H9 (cell line): Measurements from ENCODE around the gene GARNL3. TPM values are rescaled to one million over a fixed set of nuclear protein-coding genes. Genes with fewer than 3 reads are reported as not detected.

Source experiments
- DNase-seq: peaks from one replicate; pipeline ENCODE4 v3.0.0-alpha.2; 2017
- H2AFZ ChIP-seq: one replicate; pipeline ENCODE4 v1.6.1; 2013; ENCODE audit warnings: mild to moderate bottlenecking, low read length, control low read depth, moderate library complexity
- H2AK5ac ChIP-seq: 2 replicates; pipeline ENCODE4 v1.6.1; 2013; ENCODE audit warnings: low read length, control low read depth, mixed read lengths; ENCODE audit not compliant: insufficient read length
- H2BK120ac ChIP-seq: one replicate; pipeline ENCODE4 v1.6.1; 2013; ENCODE audit warnings: low read depth, mild to moderate bottlenecking, low read length, control low read depth, inconsistent platforms; ENCODE audit not compliant: poor library complexity, severe bottlenecking
- H2BK12ac ChIP-seq: 2 replicates; pipeline ENCODE4 v1.6.1; 2013; ENCODE audit warnings: low read length, control low read depth, mixed read lengths, low read depth; ENCODE audit not compliant: insufficient read length
- H2BK15ac ChIP-seq: 2 replicates; pipeline ENCODE4 v1.6.1; 2013; ENCODE audit warnings: low read depth, low read length, control low read depth
- H2BK20ac ChIP-seq: one replicate; pipeline ENCODE4 v1.6.1; 2013; ENCODE audit warnings: low read depth, mild to moderate bottlenecking, low read length, control low read depth, inconsistent platforms; ENCODE audit not compliant: poor library complexity, severe bottlenecking
- H2BK5ac ChIP-seq: 2 replicates; pipeline ENCODE4 v1.6.1; 2013; ENCODE audit warnings: low read length, control low read depth, mixed read lengths; ENCODE audit not compliant: insufficient read length
- H3K14ac ChIP-seq: 2 replicates; pipeline ENCODE4 v1.6.1; 2013; ENCODE audit warnings: low read length, control low read depth; ENCODE audit not compliant: insufficient read depth
- H3K18ac ChIP-seq: 2 replicates; pipeline ENCODE4 v1.6.1; 2013; ENCODE audit warnings: low read depth, mild to moderate bottlenecking, mixed read lengths, low read length, control low read depth; ENCODE audit not compliant: insufficient read length
- H3K23ac ChIP-seq: 2 replicates; pipeline ENCODE4 v1.6.1; 2013; ENCODE audit warnings: low read length, control low read depth, mixed read lengths, low read depth; ENCODE audit not compliant: insufficient read length
- H3K23me2 ChIP-seq: 2 replicates; pipeline ENCODE4 v1.6.1; 2013; ENCODE audit warnings: low read depth, mild to moderate bottlenecking, mixed read lengths, low read length, control low read depth; ENCODE audit not compliant: insufficient read length, poor library complexity, severe bottlenecking
- H3K27ac ChIP-seq: 2 replicates; pipeline ENCODE4 v1.5.1; 2013; ENCODE audit warnings: low read length, control low read depth, mixed read lengths, low read depth; ENCODE audit not compliant: insufficient read length
- H3K27me3 ChIP-seq: 2 replicates; pipeline ENCODE4 v1.6.1; 2013; ENCODE audit warnings: low read length, control low read depth, inconsistent platforms; ENCODE audit not compliant: insufficient read depth
- H3K4ac ChIP-seq: 2 replicates; pipeline ENCODE4 v1.6.1; 2013; ENCODE audit warnings: low read depth, mild to moderate bottlenecking, control low read depth, inconsistent platforms, low read length, moderate library complexity
- H3K4me1 ChIP-seq: 2 replicates; pipeline ENCODE4 v1.6.1; 2013; ENCODE audit warnings: low read length, control low read depth, inconsistent platforms; ENCODE audit not compliant: insufficient read depth
- H3K4me2 ChIP-seq: 2 replicates; pipeline ENCODE4 v1.6.1; 2013; ENCODE audit warnings: low read length, control low read depth, mixed read lengths; ENCODE audit not compliant: insufficient read length, insufficient read depth
- H3K56ac ChIP-seq: 2 replicates; pipeline ENCODE4 v1.6.1; 2013; ENCODE audit warnings: low read depth, mild to moderate bottlenecking, mixed read lengths, low read length, control low read depth; ENCODE audit not compliant: insufficient read length
- H3K79me1 ChIP-seq: 2 replicates; pipeline ENCODE4 v1.6.1; 2013; ENCODE audit warnings: low read depth, mild to moderate bottlenecking, moderate library complexity, low read length, control low read depth, inconsistent platforms; ENCODE audit not compliant: insufficient read depth, poor library complexity, severe bottlenecking
- H3K79me2 ChIP-seq: 2 replicates; pipeline ENCODE4 v1.6.1; 2013; ENCODE audit warnings: low read length, control low read depth, inconsistent platforms; ENCODE audit not compliant: insufficient read depth
- H3K9ac ChIP-seq: 2 replicates; pipeline ENCODE4 v1.6.1; 2013; ENCODE audit warnings: low read length, control low read depth, mixed read lengths; ENCODE audit not compliant: insufficient read length; ENCODE audit errors: extremely low read depth
- H3K9me3 ChIP-seq: one replicate; pipeline ENCODE4 v1.6.1; 2013; ENCODE audit warnings: low read depth, low read length, inconsistent platforms; ENCODE audit not compliant: control insufficient read depth
- H3T11ph ChIP-seq: one replicate; pipeline ENCODE4 v1.6.1; 2013; ENCODE audit warnings: mild to moderate bottlenecking, low read length, control low read depth, inconsistent platforms
- H4K20me1 ChIP-seq: one replicate; pipeline ENCODE4 v1.6.1; 2013; ENCODE audit not compliant: control insufficient read depth, insufficient read length, insufficient read depth
- H4K5ac ChIP-seq: 2 replicates; pipeline ENCODE4 v1.6.1; 2013; ENCODE audit warnings: low read depth, mild to moderate bottlenecking, mixed read lengths, low read length, control low read depth; ENCODE audit not compliant: insufficient read length
- H4K8ac ChIP-seq: replicated peaks from 2 replicates; pipeline ENCODE4 v1.6.1; 2013; ENCODE audit warnings: low read length, control low read depth, mixed read lengths, low read depth; ENCODE audit not compliant: insufficient read length
- H4K91ac ChIP-seq: 2 replicates; pipeline ENCODE4 v1.6.1; 2013; ENCODE audit warnings: low read depth, mild to moderate bottlenecking, moderate library complexity, mixed read lengths, low read length, control low read depth; ENCODE audit not compliant: insufficient read length
- H3K27ac Mint-ChIP-seq, 3 experiments: 2 replicates in 2 of 3; 3 replicates in 1 of 3; pipeline ENCODE4 v1.8.0; 2020 to 2021; ENCODE audit warnings: mixed read lengths in 3 of 3, mild to moderate bottlenecking in 1 of 3, moderate library complexity in 1 of 3
- H3K27me3 Mint-ChIP-seq: 2 replicates; pipeline ENCODE4 v1.8.0; 2021; ENCODE audit warnings: low read depth, mild to moderate bottlenecking, moderate library complexity, mixed read lengths
- H3K36me3 Mint-ChIP-seq, 3 experiments: 2 replicates in 2 of 3; 3 replicates in 1 of 3; pipeline ENCODE4 v1.8.0; 2020 to 2021; ENCODE audit warnings: low read depth in 3 of 3, mixed read lengths in 3 of 3; ENCODE audit not compliant: insufficient read depth in 1 of 3
- H3K4me1 Mint-ChIP-seq, 2 experiments: 2 replicates each; pipeline ENCODE4 v1.8.0; 2020; ENCODE audit warnings: mixed read lengths in 2 of 2
- H3K4me3 Mint-ChIP-seq, 2 experiments: 2 replicates in 1 of 2; 3 replicates in 1 of 2; pipeline ENCODE4 v1.8.0; 2020 to 2021; ENCODE audit warnings: mild to moderate bottlenecking in 2 of 2, mixed read lengths in 2 of 2, moderate library complexity in 1 of 2
- H3K9me3 Mint-ChIP-seq, 2 experiments: 2 replicates in 1 of 2; 3 replicates in 1 of 2; pipeline ENCODE4 v1.8.0; 2020; ENCODE audit warnings: mild to moderate bottlenecking in 2 of 2, mixed read lengths in 2 of 2, moderate library complexity in 1 of 2
- CTCF ChIP-seq: fragments of 200-600 bp; sonication (generic); conservative IDR thresholded peaks from 3 replicates; pipeline ENCODE4 v1.8.0; 2021; ENCODE audit warnings: antibody characterized with exemption, mild to moderate bottlenecking
- WGBS: extraction: QIAGEN DNeasy Blood & Tissue Kit; methylation state at CpG from one replicate; pipeline ENCODE4 v1.1.7; 2013; ENCODE audit warnings: missing lambda C conversion rate, low lambda C conversion rate, mixed read lengths; ENCODE audit not compliant: insufficient read length; ENCODE audit errors: extremely low coverage; 5-methylcytosine and 5-hydroxymethylcytosine counted together
- total RNA-seq: library from RNA; stranded (reverse); gene quantifications from 2 replicates; pipeline ENCODE4 v1.2.1, GENCODE V29; 2021

The GARNL3 gene
- total RNA-seq, 1 experiment from 2014 or later, result 8.7 TPM

GRCh38 chr9:127349483-127350113, 85.0 kb downstream of the GARNL3 start:
- H3K4me1 Mint-ChIP-seq, result peaks cover 29 to 30% of the 10 kb centered on the region in 2 experiments
- Histone ChIP-seq H3T11ph (no peak overlapping the region), H3K4me2 (no peak overlapping the region), H2BK15ac (no peak overlapping the region), H3K79me2 (no peaks in the 10 kb centered on the region), H3K4me1 (peaks cover 6% of the 10 kb centered on the region; the same call in 1 of the 2 replicates), H2BK20ac (no peak overlapping the region), H3K18ac (no peak overlapping the region), H4K8ac (no peak overlapping the region), H3K9me3 (no peaks in the 10 kb centered on the region), H2AFZ (no peak overlapping the region), H4K5ac (no peak overlapping the region), H2BK120ac (no peak overlapping the region), H3K14ac (no peak overlapping the region), H3K4ac (no peak overlapping the region), H2BK12ac (no peak overlapping the region), H3K23ac (no peak overlapping the region), H4K91ac (no peak overlapping the region), H3K27me3 (no peaks in the 10 kb centered on the region), H4K20me1 (no peaks in the 10 kb centered on the region), H3K9ac (no peak overlapping the region), H3K27ac (no peak overlapping the region), H2AK5ac (no peak overlapping the region), H3K79me1 (no peaks in the 10 kb centered on the region), H2BK5ac (no peak overlapping the region), H3K56ac (no peak overlapping the region), H3K23me2 (no peaks in the 10 kb centered on the region)
- H3K27me3 Mint-ChIP-seq, result no peaks in the 10 kb centered on the region
- TF ChIP-seq CTCF, result no peak
- no CpG with 5 or more reads among the region's 12 CpGs for WGBS
- no peak overlapping the region; a peak in 1 of 7 replicates for H3K27ac Mint-ChIP-seq
- H3K4me3 Mint-ChIP-seq, result no peak overlapping the region
- DNase-seq, result no peak
- no peaks in the 10 kb centered on the region for H3K9me3 Mint-ChIP-seq
- H3K36me3 Mint-ChIP-seq, result peaks cover 0 to 6% (median 6%) of the 10 kb centered on the region in 3 experiments; a peak in 2 of 7 replicates
